ENCODE measurements around the gene DIP2B. TPM values are rescaled to one million over a fixed set of nuclear protein-coding genes. Genes with fewer than 3 reads are reported as not detected.

The DIP2B gene
- total RNA-seq, 6 donors from 2014 or later: 26.1 to 54.5 (median 29.4) TPM

- peaks cover 4 to 18% (median 11%) of the 10 kb centered on the region in 4 donors for H3K4me1 ChIP-seq
- no peak for ATAC-seq (ENCODE audit: low FRiP score in 2 of 2)
- 38 to 65% methylated on average over 5 of the region's 5 CpGs for WGBS, 2 donors
- H3K27ac ChIP-seq: no peak overlapping the region
- DNase-seq: peak in 1 of 2 donors; percentile 70
- H3K36me3 ChIP-seq: peaks cover 0 to 2% (median 0%) of the 10 kb centered on the region in 4 donors
- TF ChIP-seq POLR2A (IDR thresholded peaks at IDR 0.05) (no peak), CTCF (IDR thresholded peaks at IDR 0.05) (no peak), POLR2AphosphoS5 (IDR thresholded peaks at IDR 0.05) (no peak), EP300 (IDR thresholded peaks at IDR 0.05) (no peak)
- no peak overlapping the region for H3K4me3 ChIP-seq
- H3K27me3 ChIP-seq: no peaks in the 10 kb centered on the region
- no peaks in the 10 kb centered on the region for H3K9me3 ChIP-seq
Measured at GRCh38 chr12:50635364-50635763, 130.6 kb downstream of the DIP2B start.

GRCh38 chr12:50635857-50636256, 131.1 kb downstream of the DIP2B start:
- DNase-seq (no peak), ATAC-seq (ENCODE audit: low FRiP score in 2 of 2) (no peak)
- 66 to 81% methylated on average over 4 of the region's 4 CpGs for WGBS, 2 donors
- H3K27ac ChIP-seq: no peak overlapping the region
- H3K4me1 ChIP-seq: peaks cover 4 to 18% (median 11%) of the 10 kb centered on the region in 4 donors
- H3K9me3 ChIP-seq: no peaks in the 10 kb centered on the region
- TF ChIP-seq EP300 (IDR thresholded peaks at IDR 0.05): no peak
- TF ChIP-seq POLR2A (IDR thresholded peaks at IDR 0.05): no peak
- no peak for TF ChIP-seq POLR2AphosphoS5 (IDR thresholded peaks at IDR 0.05)
- no peak for TF ChIP-seq CTCF (IDR thresholded peaks at IDR 0.05)
- no peaks in the 10 kb centered on the region for H3K27me3 ChIP-seq
- no peak overlapping the region for H3K4me3 ChIP-seq
- H3K36me3 ChIP-seq: peaks cover 0 to 2% (median 0%) of the 10 kb centered on the region in 4 donors

- Histone ChIP-seq H3K36me3 (peaks cover 0 to 4% (median 1%) of the 10 kb centered on the region in 4 donors), H3K27ac (no peak overlapping the region), H3K4me1 (peaks cover 4 to 18% (median 11%) of the 10 kb centered on the region in 4 donors), H3K9me3 (no peaks in the 10 kb centered on the region), H3K27me3 (no peaks in the 10 kb centered on the region), H3K4me3 (no peak overlapping the region)
- 78 to 90% methylated on average over 3 of the region's 3 CpGs for WGBS, 2 donors
- DNase-seq: no peak
- no peak for ATAC-seq (ENCODE audit: low FRiP score in 2 of 2)
- TF ChIP-seq POLR2A (IDR thresholded peaks at IDR 0.05) (no peak), CTCF (IDR thresholded peaks at IDR 0.05) (no peak), POLR2AphosphoS5 (IDR thresholded peaks at IDR 0.05) (no peak), EP300 (IDR thresholded peaks at IDR 0.05) (no peak)
Measured at GRCh38 chr12:50636505-50636904, 131.7 kb downstream of the DIP2B start.

- Histone ChIP-seq H3K27ac (no peak overlapping the region), H3K4me1 (peaks cover 4 to 18% (median 11%) of the 10 kb centered on the region in 4 donors), H3K27me3 (no peaks in the 10 kb centered on the region), H3K36me3 (peaks cover 0 to 6% (median 4%) of the 10 kb centered on the region in 4 donors), H3K4me3 (no peak overlapping the region), H3K9me3 (no peaks in the 10 kb centered on the region)
- 33 to 37% methylated on average over 4 of the region's 4 CpGs for WGBS, 2 donors
- ATAC-seq (ENCODE audit: low FRiP score in 2 of 2) (peak in 1 of 2 donors; percentile 69), DNase-seq (no peak)
- TF ChIP-seq EP300 (IDR thresholded peaks at IDR 0.05) (no peak), CTCF (IDR thresholded peaks at IDR 0.05) (peak; percentile 34 to 63 (median 58))
Measured at GRCh38 chr12:50637870-50638481, 133.2 kb downstream of the DIP2B start.

- H3K27me3 ChIP-seq: no peaks in the 10 kb centered on the region
- H3K4me3 ChIP-seq: no peak overlapping the region
- no peak for TF ChIP-seq EP300 (IDR thresholded peaks at IDR 0.05)
- no peak for TF ChIP-seq POLR2A (IDR thresholded peaks at IDR 0.05)
- TF ChIP-seq CTCF (IDR thresholded peaks at IDR 0.05): no peak
- no peak for TF ChIP-seq POLR2AphosphoS5 (IDR thresholded peaks at IDR 0.05)
- no peak for ATAC-seq (ENCODE audit: low FRiP score in 2 of 2)
- no peaks in the 10 kb centered on the region for H3K9me3 ChIP-seq
- DNase-seq: no peak
- H3K4me1 ChIP-seq: peaks cover 4 to 18% (median 11%) of the 10 kb centered on the region in 4 donors
- peaks cover 0 to 6% (median 4%) of the 10 kb centered on the region in 4 donors for H3K36me3 ChIP-seq
- H3K27ac ChIP-seq: no peak overlapping the region
Measured at GRCh38 chr12:50638482-50638880, 133.7 kb downstream of the DIP2B start.

All from upper lobe of left lung (tissue), 6 donors.